Inflammatory macrophage (primary cell): ENCODE results near the gene PRR36.

ENCODE experiments used
- DNase-seq, 2 donors: peaks; one replicate each; pipeline ENCODE4 v3.0.0-alpha.2; 2020 to 2022

Gene PRR36

DNA sequence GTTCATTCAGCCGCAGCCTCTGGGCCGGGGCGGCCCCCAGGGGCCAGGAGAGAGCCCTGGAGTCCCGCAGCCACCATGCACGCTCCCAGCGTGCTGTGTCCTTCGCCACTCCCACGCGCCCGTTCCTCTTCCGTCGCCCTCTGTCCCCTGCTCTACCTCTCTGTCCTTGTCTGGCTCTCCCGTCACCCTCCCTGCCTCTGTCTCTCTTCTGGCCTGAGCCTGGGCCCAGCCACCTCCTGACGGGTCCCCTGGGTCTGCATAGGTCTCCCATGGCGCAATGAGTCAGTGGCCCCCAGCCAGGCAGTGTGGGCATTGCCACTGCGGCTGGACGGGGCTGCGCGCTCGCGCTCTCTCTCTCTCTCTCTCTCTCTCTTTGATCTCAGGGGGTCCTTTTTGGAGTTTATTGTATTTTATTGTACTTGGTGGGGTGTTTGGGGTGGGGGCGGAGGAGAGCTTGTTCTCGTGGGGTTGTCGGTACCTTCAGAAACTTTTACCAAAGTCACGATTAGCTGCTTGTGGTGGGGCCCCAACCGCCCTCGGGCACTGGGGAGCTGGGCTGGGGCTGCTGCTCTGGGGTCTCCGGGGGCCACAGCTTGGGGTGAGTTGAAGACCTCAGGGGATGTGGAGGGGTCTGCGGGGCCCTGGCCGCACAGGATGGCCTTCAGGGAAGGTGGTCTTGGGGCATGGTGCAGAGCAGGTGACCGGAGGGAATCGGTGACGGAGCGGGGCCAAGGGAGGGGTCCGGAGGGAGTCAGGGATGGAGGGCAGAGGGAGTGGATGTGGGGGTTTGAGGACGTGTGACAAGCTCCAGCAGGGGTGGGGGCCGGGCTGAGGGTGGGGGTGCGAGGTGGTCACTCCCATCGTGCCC is 38.7 kb upstream of the PRR36 start:
- DNase-seq, result no peak

DNA sequence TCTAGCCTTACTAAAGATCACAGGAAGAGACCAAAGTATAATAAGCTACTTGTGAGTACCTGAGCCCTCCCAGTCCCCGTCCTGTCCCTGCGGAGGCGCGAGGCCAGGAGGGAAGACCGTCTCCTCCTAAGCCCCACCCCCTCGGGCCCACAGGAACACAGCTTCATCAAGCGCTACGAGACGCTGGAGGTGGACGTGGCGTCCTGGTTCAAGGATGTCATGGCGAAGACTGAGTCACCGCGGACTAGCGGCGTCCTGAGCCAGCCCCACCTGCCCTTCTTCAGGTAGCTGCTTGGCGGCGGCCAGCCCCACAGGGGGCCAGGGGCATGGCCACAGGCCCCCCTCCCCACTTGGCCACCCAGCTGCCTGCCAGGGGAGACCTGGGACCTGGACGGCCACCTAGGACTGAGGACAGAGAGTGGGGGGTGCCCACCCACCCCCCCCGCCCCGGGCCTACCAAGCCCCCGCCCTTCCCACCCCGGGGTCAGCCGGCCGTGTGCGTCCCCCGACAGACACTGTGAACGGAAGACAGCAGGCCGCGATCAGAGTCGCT is 38.0 kb upstream of the PRR36 start:
- no peak for DNase-seq

DNA sequence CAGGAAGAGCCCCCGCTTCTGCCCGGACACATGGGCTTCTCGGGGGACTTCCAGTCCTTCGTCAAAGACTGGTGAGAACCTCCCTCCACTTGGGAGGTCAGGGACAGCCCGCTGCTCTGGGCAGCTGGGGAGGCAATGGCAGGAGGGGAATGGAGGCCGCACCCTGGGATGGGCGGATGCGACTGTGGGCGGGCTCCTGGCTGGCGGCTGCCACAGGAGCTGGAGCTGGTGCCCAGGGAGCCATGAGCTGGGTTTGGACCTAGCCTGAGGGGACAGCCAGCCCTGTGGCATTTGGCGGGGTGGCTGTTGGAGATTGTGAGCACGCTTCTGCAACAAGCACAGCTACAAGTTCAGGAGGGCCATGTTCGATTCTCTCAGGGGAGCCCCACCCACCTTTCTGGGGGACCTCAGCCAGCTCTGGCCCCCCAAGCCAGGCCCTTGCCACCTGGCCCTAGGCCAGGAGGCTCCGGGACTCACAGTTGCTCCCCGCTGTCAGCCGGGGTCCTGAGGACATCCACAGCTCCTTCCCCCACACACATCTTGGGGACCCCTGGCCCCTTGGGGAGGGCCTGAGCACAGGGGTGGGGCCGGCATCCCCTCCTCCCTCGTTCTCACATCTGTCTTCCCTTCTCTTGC is 37.4 kb upstream of the PRR36 start:
- DNase-seq, result no peak

GRCh38 chr19:7910321-7911161 is 36.4 kb upstream of the PRR36 start:
- DNase-seq, result no peak

GRCh38 chr19:7909471-7910067 is 35.4 kb upstream of the PRR36 start:
- no peak for DNase-seq

DNA sequence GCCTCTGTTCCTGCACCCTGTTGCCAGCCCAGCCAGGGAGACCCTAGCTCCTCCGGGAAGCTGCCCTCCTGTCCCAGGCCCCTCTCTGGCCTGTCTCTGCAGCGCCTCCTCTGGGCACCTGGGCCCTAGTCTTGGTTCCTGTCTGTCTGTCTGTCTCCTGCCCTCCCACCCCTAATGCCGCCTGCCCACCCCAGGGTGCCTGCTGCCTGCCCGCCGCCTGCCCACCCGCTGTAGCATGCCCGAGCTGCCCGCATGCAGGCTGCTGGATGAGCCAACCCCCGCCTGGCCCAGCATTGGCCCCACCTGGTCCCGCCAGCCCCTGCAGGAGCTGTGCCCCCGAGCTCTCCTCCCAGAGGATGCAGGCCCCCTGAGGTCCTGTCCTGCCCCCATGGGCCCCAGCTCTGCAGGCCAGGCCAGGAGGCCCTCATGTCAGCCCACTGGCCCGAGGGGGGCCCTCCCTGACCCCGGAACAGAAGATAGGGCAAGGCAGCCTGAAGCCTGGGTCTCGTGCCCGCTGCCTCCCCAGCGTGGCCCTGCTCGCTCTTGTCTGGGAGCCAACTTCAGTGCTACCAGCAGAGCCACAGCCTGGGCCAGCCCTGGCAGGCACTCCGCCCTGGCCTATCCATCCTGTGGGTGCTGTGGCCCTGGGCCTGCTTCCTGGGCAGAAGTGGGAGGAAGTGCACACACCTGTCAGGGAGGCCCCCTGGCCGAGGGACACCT is 34.7 kb upstream of the PRR36 start:
- no peak for DNase-seq

DNA sequence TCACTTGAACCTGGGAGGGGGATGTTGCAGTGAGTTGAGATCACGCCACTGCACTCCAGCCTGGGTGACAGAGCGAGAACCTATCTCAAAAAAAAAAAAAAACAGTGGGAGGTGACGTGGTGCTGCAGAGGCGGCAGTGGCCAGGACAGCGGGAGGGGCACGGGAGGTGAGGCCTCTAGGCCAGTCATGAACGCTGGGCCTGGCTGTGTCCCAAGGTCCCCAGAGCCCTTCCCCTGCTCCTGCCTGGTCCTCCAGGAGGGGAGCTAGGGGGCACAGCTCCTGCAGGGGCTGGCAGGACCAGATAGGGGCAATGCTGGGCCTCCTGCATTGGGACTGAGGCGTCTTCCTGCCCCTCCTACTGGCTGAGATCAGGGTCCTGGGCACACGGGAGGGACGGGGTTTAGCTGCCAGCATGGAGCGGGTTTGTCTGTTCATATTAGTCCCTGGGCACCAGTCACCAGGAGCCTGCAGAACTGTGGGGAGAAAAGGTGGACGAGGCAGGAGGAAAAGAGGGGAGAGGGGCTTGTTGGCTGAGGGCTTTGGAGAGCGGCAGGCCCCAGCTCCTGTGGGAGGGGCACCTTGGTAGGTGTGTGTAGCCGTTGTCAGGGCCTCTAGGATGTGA is 34.0 kb upstream of the PRR36 start:
- no peak for DNase-seq

- DNase-seq, result no peak
These were observed 33.4 kb upstream of the PRR36 start for GRCh38 chr19:7907544-7907943.

GRCh38 chr19:7907122-7907521 is 32.9 kb upstream of the PRR36 start:
- no peak for DNase-seq

DNA sequence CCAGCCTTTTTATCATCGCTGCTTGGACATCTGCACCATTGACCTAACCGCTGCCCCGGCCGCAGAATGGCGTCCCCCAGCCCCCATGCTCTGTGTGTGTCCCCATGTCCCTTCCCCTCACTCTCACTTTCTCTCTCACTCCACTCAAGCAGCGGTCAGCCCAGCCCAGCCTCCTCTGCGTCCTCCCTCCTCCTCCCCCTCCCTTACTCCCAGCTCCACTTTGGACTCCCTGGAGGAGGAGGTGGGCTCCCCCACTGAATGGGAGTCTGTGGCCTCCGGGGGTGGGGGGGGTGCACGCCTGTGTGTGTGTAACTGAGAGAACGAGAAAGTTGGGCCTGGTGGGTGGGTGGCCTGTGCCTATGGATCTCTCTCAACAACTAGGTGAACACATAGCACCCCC is 31.7 kb upstream of the PRR36 start:
- DNase-seq, result no peak

GRCh38 chr19:7905268-7905667 is 31.1 kb upstream of the PRR36 start:
- DNase-seq, result no peak

DNA sequence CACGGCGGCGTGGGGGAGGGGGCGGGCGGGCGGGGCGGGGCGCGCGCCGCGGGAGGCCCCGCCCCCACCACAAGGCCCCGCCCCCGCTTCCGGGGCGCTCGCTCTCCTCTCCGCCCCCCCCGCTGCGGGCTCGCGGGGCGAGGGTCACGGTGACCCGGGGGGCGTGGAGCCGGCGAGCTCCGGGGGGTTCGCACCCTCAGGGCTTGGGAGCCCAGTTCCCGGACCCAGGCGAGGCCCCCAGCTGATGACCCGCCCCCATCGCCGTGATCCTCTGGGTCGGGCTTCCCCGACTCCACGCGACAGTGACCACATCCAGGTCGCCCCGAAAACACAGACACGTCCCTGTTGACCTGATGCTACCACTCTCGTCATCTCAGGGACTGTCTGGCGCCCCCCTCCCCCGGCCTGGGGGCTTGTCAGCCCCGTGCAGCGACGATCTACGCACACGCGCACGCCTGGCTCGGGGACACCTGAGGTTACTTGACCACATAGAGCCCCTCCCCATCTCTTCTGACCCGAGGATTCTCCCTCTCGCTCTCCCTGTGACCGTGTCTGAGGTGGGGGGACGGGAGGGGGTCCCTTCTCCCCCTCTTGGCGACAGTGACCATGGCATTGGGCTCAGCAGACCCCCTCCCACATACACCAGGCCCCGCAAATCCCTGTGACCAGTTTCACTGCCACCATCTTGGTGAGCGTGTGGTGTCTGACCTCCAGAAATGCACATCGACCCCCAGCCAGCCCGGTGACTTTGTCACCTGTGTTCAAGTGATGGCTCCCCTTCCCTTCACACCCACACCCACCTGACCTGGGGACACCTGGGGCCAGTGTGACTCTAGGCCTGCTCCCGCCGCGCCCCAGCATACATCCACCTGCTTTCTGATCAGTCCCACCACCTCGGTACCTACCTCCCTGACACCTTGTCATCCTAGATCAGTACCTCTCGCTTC is 30.2 kb upstream of the PRR36 start:
- DNase-seq, result peak; percentile 10 to 52

DNA sequence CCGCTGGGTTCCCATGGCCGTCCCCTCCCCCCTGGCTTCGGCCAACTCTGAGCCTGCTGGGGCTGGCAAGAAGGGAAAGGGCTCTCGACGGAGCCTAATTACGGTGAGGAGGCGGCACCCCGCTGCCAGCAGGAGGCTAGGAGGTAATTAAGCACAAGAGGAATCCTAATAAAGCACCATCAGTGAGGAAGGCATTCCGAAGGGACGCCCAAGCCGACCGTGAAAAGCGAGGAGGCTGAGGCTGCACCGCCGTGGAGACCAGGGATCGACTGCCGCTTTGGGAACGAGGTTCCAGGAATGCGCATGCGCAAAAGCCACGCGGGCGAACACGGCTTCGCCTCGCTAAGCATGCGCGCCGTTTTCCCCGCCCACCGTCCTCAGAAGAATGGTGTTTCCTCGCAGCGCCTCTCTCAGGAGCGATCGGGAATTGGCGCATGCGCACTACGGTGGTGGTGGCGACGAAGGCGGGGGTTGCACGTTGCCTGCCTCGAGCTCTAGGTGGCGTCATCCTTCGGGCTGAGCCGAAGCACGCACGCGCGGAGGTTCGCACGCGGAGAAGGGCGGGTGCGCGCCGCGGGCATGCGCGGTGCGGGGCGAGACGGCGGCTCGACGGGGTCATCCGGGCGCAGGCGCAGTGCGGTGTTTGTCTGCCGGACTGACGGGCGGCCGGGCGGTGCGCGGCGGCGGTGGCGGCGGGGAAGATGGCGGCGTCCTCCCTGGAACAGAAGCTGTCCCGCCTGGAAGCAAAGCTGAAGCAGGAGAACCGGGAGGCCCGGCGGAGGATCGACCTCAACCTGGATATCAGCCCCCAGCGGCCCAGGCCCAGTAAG is 29.3 kb upstream of the PRR36 start, which contains the start of gene MAP2K7:
Gene MAP2K7 (plus strand): TSS at position 634 of the 830 bp plus-strand sequence. CDS start 68 bp downstream, at position 702.
- peak; percentile 100 for DNase-seq

DNA sequence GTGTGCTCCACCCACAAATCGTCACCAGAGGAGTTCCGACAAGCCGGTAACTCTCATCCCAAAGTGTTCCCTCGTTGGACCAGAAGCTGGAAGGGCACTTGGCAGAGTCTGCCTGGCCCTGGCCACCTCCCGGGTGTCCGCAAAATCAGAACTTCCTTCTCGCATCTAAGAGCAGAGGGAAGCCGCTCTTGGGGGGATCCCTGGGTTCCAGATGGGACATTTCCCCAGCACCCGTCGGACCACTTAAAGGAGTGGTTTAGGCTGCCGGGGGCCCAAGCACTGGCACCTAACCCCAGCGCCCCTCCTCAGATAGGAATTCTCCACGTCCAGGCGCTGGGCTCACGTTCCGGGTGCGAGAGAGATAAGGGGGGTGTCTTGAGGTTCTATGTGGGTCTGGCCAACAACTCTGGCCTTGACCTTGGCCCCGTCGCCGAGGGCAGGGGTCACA is 28.6 kb upstream of the PRR36 start:
- no peak for DNase-seq

DNA sequence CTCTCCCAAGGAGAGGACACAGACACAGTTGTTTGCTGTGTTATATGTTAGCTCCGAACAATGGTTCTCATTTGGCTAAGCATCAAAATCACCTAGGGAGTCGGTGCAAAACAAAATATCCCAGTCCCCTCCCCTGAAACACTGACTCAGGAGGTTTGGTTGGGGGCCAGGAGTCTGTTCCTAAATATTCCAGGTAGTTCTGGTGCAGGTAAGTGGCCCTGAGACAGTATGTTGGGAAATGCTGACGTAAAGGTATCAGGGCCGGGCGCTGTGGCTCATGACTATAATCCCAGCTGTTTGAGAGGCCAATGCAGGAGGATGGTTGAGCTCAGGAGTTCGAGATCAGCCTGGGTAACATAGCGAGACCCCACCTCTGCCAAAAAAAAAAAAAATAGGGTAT is 27.1 kb upstream of the PRR36 start:
- no peak for DNase-seq

- DNase-seq, result no peak
These were observed 26.7 kb upstream of the PRR36 start for GRCh38 chr19:7900931-7901330.

DNA sequence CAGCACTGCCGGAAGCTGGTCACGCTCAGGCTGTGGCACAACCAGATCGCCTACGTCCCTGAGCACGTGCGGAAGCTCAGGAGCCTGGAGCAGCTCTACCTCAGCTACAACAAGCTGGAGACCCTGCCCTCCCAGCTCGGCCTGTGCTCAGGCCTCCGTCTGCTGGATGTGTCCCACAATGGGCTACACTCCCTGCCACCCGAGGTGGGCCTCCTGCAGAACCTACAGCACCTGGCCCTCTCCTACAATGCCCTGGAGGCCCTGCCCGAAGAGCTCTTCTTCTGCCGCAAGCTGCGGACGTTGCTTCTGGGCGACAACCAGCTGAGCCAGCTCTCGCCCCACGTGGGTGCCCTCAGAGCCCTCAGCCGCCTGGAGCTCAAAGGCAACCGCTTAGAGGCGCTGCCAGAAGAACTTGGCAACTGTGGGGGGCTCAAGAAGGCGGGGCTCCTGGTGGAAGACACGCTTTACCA is 26.2 kb upstream of the PRR36 start:
- DNase-seq, result no peak

GRCh38 chr19:7899751-7900378 is 25.7 kb upstream of the PRR36 start:
- DNase-seq, result no peak
